Measurements from ENCODE around the gene MPZL1. TPM values are rescaled to one million over a fixed set of nuclear protein-coding genes. Genes with fewer than 3 reads are reported as not detected.
A peak's percentile ranks its signal among the peaks of the same experiment; 100 is the strongest.

The MPZL1 gene
- total and polyA plus RNA-seq, 4 donors, result 11.3 to 26.1 (median 16.8) TPM

- 94% methylated on average over 1 of the region's 1 CpG for WGBS
- Histone ChIP-seq H3K27me3 (ENCODE audit: control insufficient read depth in 4 of 4, insufficient read depth in 4 of 4, low read length in 3 of 4) (no peaks in the 10 kb centered on the region), H3K9ac (ENCODE audit: low read depth in 1 of 2, low read length in 2 of 2) (no peak overlapping the region), H3K4me1 (ENCODE audit: control insufficient read depth in 4 of 4, insufficient read depth in 4 of 4, low read length in 3 of 4) (peaks cover 2 to 10% (median 8%) of the 10 kb centered on the region in 4 donors), H3K9me3 (ENCODE audit: control insufficient read depth in 4 of 4, low read length in 3 of 4) (no peaks in the 10 kb centered on the region), H3K36me3 (ENCODE audit: control insufficient read depth in 4 of 4, insufficient read depth in 3 of 4, low read depth in 1 of 4, low read length in 3 of 4) (no peaks in the 10 kb centered on the region), H3K4me3 (ENCODE audit: low read depth in 1 of 3, low read length in 3 of 3) (no peak overlapping the region), H3K27ac (ENCODE audit: low read depth in 1 of 2, low read length in 2 of 2) (peak overlapping the region; percentile 62 to 77)
- TF ChIP-seq GABPA (IDR thresholded peaks at IDR 0.05 in 1 of 2, conservative IDR thresholded peaks at IDR 0.05 in 1 of 2), result no peak
- TF ChIP-seq HNF4A (conservative IDR thresholded peaks at IDR 0.05), result no peak
- TF ChIP-seq TAF1 (conservative IDR thresholded peaks at IDR 0.05), result no peak
- TF ChIP-seq FOXA1 (IDR thresholded peaks at IDR 0.05), result no peak
- no peak for TF ChIP-seq JUND (IDR thresholded peaks at IDR 0.05)
- no peak for TF ChIP-seq HNF4G (IDR thresholded peaks at IDR 0.05)
- no peak for TF ChIP-seq EGR1 (IDR thresholded peaks at IDR 0.05; ENCODE audit: low read depth in 2 of 2)
- no peak for TF ChIP-seq SP1 (IDR thresholded peaks at IDR 0.05)
- no peak for TF ChIP-seq MAX (IDR thresholded peaks at IDR 0.05)
- TF ChIP-seq REST (IDR thresholded peaks at IDR 0.05), result no peak
- no peak for TF ChIP-seq YY1 (IDR thresholded peaks at IDR 0.05)
- TF ChIP-seq RAD21 (IDR thresholded peaks at IDR 0.05), result no peak
- TF ChIP-seq ATF3 (IDR thresholded peaks at IDR 0.05), result no peak
- no peak for TF ChIP-seq FOXA2 (IDR thresholded peaks at IDR 0.05)
- TF ChIP-seq ZBTB33 (IDR thresholded peaks at IDR 0.05), result no peak
- no peak for TF ChIP-seq NR2F2 (IDR thresholded peaks at IDR 0.05)
- no peak for TF ChIP-seq RXRA (IDR thresholded peaks at IDR 0.05)
- TF ChIP-seq CTCF (IDR thresholded peaks at IDR 0.05; ENCODE audit: low read depth, low read length, missing input control), result no peak
- DNase-seq (ENCODE audit: low spot score), result no peak
Observed at GRCh38 chr1:167751676-167752075, 29.9 kb downstream of the MPZL1 start.

Data from liver (tissue), 9 donors.